Mesenchymal stem cell (in vitro differentiated cells and primary cell): Measurements from ENCODE around the gene FMO5.
"Not testable (repeated sequence)": the region's sequence is repeated elsewhere in the genome, so short reads cannot be mapped to it uniquely, and the experiment has no call there.

Experiments
- DNase-seq: peaks from one replicate; pipeline ENCODE4 v3.0.0-alpha.2; 2013
- H2AFZ ChIP-seq: one replicate; pipeline ENCODE4 v1.6.1; 2013; ENCODE audit warnings: low read depth, mild to moderate bottlenecking, control low read depth, inconsistent platforms, low read length, moderate library complexity
- H2AK5ac ChIP-seq: 2 replicates; pipeline ENCODE4 v1.6.1; 2013; ENCODE audit warnings: low read length, moderate library complexity, mild to moderate bottlenecking, inconsistent platforms; ENCODE audit not compliant: severe bottlenecking
- H2BK120ac ChIP-seq: one replicate; pipeline ENCODE4 v1.6.1; 2013; ENCODE audit warnings: low read depth, mild to moderate bottlenecking, inconsistent platforms, low read length, moderate library complexity
- H2BK12ac ChIP-seq, 2 experiments: one replicate each; pipeline ENCODE4 v1.6.1; 2013; ENCODE audit warnings: inconsistent platforms in 2 of 2, low read length in 2 of 2, mild to moderate bottlenecking in 2 of 2, moderate library complexity in 2 of 2, control low read depth in 1 of 2
- H2BK15ac ChIP-seq: one replicate; pipeline ENCODE4 v1.6.1; 2013; ENCODE audit warnings: mild to moderate bottlenecking, low read depth, inconsistent platforms; ENCODE audit not compliant: poor library complexity, severe bottlenecking
- H2BK5ac ChIP-seq: 2 replicates; pipeline ENCODE4 v1.6.1; 2013; ENCODE audit warnings: low read depth, mild to moderate bottlenecking, low read length, control low read depth, inconsistent platforms; ENCODE audit not compliant: poor library complexity, severe bottlenecking
- H3K14ac ChIP-seq, 2 experiments: one replicate each; pipeline ENCODE4 v1.6.1; 2013; ENCODE audit warnings: inconsistent platforms in 2 of 2, low read length in 2 of 2, control low read depth in 1 of 2, mild to moderate bottlenecking in 1 of 2, moderate library complexity in 1 of 2
- H3K18ac ChIP-seq, 2 experiments: one replicate each; pipeline ENCODE4 v1.6.1; 2013; ENCODE audit warnings: inconsistent platforms in 2 of 2, low read length in 2 of 2, control low read depth in 1 of 2, low read depth in 1 of 2, mild to moderate bottlenecking in 1 of 2
- H3K23ac ChIP-seq, 2 experiments: one replicate each; pipeline ENCODE4 v1.6.1; 2013; ENCODE audit warnings: inconsistent platforms in 2 of 2, low read length in 2 of 2, mild to moderate bottlenecking in 2 of 2, moderate library complexity in 2 of 2, control low read depth in 1 of 2
- H3K27ac ChIP-seq: 2 replicates; pipeline ENCODE4 v1.5.1; 2013; ENCODE audit warnings: mild to moderate bottlenecking, moderate library complexity, low read length, control low read depth, inconsistent platforms; ENCODE audit not compliant: poor library complexity, severe bottlenecking
- H3K27me3 ChIP-seq, 2 experiments: 2 replicates each; pipeline versions ENCODE4 v1.6.1 to v1.7.0; 2013; ENCODE audit warnings: low read length in 2 of 2, mild to moderate bottlenecking in 2 of 2, moderate library complexity in 2 of 2, control low read depth in 1 of 2, inconsistent platforms in 1 of 2; ENCODE audit not compliant: control insufficient read depth in 1 of 2, insufficient read depth in 1 of 2
- H3K36me3 ChIP-seq, 2 experiments: 2 replicates each; pipeline versions ENCODE4 v1.6.1 to v1.7.0; 2013; ENCODE audit warnings: low read length in 2 of 2, control low read depth in 1 of 2, inconsistent platforms in 1 of 2, low read depth in 1 of 2, mild to moderate bottlenecking in 1 of 2; ENCODE audit not compliant: insufficient read depth in 2 of 2, control insufficient read depth in 1 of 2
- H3K4ac ChIP-seq, 2 experiments: one replicate each; pipeline ENCODE4 v1.6.1; 2013; ENCODE audit warnings: inconsistent platforms in 2 of 2, low read length in 2 of 2, mild to moderate bottlenecking in 2 of 2, moderate library complexity in 2 of 2, control low read depth in 1 of 2, low read depth in 1 of 2
- H3K4me1 ChIP-seq: 2 replicates; pipeline ENCODE4 v1.6.1; 2013; ENCODE audit warnings: low read depth, low read length, control low read depth; ENCODE audit not compliant: control insufficient read depth, insufficient read depth
- H3K4me2 ChIP-seq: 2 replicates; pipeline ENCODE4 v1.6.1; 2013; ENCODE audit warnings: low read length, mild to moderate bottlenecking, inconsistent platforms; ENCODE audit not compliant: poor library complexity, severe bottlenecking
- H3K4me3 ChIP-seq, 2 experiments: 2 replicates each; pipeline versions ENCODE4 v1.5.1 to v1.7.0; 2013; ENCODE audit warnings: low read length in 2 of 2, mild to moderate bottlenecking in 2 of 2, control low read depth in 1 of 2, low read depth in 1 of 2; ENCODE audit not compliant: insufficient read depth in 1 of 2
- H3K79me1 ChIP-seq: replicated peaks from 2 replicates; pipeline ENCODE4 v1.6.1; 2013; ENCODE audit warnings: mild to moderate bottlenecking, control low read depth, low read length, inconsistent platforms; ENCODE audit not compliant: poor library complexity, severe bottlenecking
- H3K9ac ChIP-seq: 2 replicates; pipeline ENCODE4 v1.7.0; 2013; ENCODE audit warnings: mild to moderate bottlenecking, low read length, moderate library complexity
- H3K9me3 ChIP-seq: 2 replicates; pipeline ENCODE4 v1.7.0; 2013; ENCODE audit warnings: mild to moderate bottlenecking, low read length; ENCODE audit not compliant: control insufficient read depth
- H4K8ac ChIP-seq: one replicate; pipeline ENCODE4 v1.6.1; 2013; ENCODE audit warnings: inconsistent platforms, mild to moderate bottlenecking, low read length, moderate library complexity
- H4K91ac ChIP-seq: one replicate; pipeline ENCODE4 v1.6.1; 2013; ENCODE audit warnings: mild to moderate bottlenecking, low read length, inconsistent platforms
- WGBS: methylation state at CpG from one replicate; pipeline ENCODE4 v1.1.7; 2013; ENCODE audit warnings: mixed read lengths; 5-methylcytosine and 5-hydroxymethylcytosine counted together

FMO5 gene

GRCh38 chr1:147236448-147236847 lies 11.3 kb upstream of the FMO5 start:
- no peak overlapping the region for H2BK12ac ChIP-seq
- H3K23ac ChIP-seq = no peak overlapping the region
- H3K4ac ChIP-seq = no peak overlapping the region
- H2AFZ ChIP-seq = no peak overlapping the region
- no peak overlapping the region for H3K9ac ChIP-seq
- no peak overlapping the region for H2AK5ac ChIP-seq
- H3K4me2 ChIP-seq = no peak overlapping the region
- no peak overlapping the region for H4K8ac ChIP-seq
- no peaks in the 10 kb centered on the region for H3K27me3 ChIP-seq
- H3K36me3 ChIP-seq = no peaks in the 10 kb centered on the region
- H3K27ac ChIP-seq = no peak overlapping the region
- no peak overlapping the region for H3K18ac ChIP-seq
- H2BK120ac ChIP-seq = no peak overlapping the region
- H2BK5ac ChIP-seq = no peak overlapping the region
- H3K14ac ChIP-seq = no peak overlapping the region
- H3K79me1 ChIP-seq = no peaks in the 10 kb centered on the region
- WGBS = 92% methylated on average over 2 of the region's 2 CpGs
- no peak overlapping the region for H4K91ac ChIP-seq
- no peak for DNase-seq
- no peaks in the 10 kb centered on the region for H3K4me1 ChIP-seq
- H3K9me3 ChIP-seq = no peaks in the 10 kb centered on the region
- H2BK15ac ChIP-seq = no peak overlapping the region
- no peak overlapping the region for H3K4me3 ChIP-seq

GRCh38 chr1:147235822-147236221 lies 10.7 kb upstream of the FMO5 start:
- no peak overlapping the region for H3K18ac ChIP-seq
- H3K14ac ChIP-seq = no peak overlapping the region
- no peaks in the 10 kb centered on the region for H3K27me3 ChIP-seq
- H2BK120ac ChIP-seq = no peak overlapping the region
- H3K9ac ChIP-seq = no peak overlapping the region
- H2AK5ac ChIP-seq = no peak overlapping the region
- no peaks in the 10 kb centered on the region for H3K79me1 ChIP-seq
- H3K36me3 ChIP-seq = no peaks in the 10 kb centered on the region
- no peak overlapping the region for H3K27ac ChIP-seq
- WGBS = 91% methylated on average over 1 of the region's 1 CpG
- H3K4ac ChIP-seq = no peak overlapping the region
- no peak overlapping the region for H3K4me3 ChIP-seq
- H3K9me3 ChIP-seq = no peaks in the 10 kb centered on the region
- H3K4me2 ChIP-seq = no peak overlapping the region
- H4K91ac ChIP-seq = no peak overlapping the region
- no peaks in the 10 kb centered on the region for H3K4me1 ChIP-seq
- no peak overlapping the region for H2BK15ac ChIP-seq
- H2BK5ac ChIP-seq = no peak overlapping the region
- no peak overlapping the region for H2AFZ ChIP-seq
- no peak for DNase-seq
- H4K8ac ChIP-seq = no peak overlapping the region
- no peak overlapping the region for H3K23ac ChIP-seq
- no peak overlapping the region for H2BK12ac ChIP-seq

- 89% methylated on average over 7 of the region's 8 CpGs for WGBS
- H3K18ac ChIP-seq, H3K4me2 ChIP-seq: not testable (repeated sequence)
These were observed 8.8 kb upstream of the FMO5 start for GRCh38 chr1:147233903-147234302.

GRCh38 chr1:147231032-147231431 lies 5.9 kb upstream of the FMO5 start:
- H2AK5ac ChIP-seq, H3K18ac ChIP-seq, H4K91ac ChIP-seq, H3K4ac ChIP-seq, H3K9ac ChIP-seq, H2BK15ac ChIP-seq, H4K8ac ChIP-seq, H3K27me3 ChIP-seq, H3K9me3 ChIP-seq, H2AFZ ChIP-seq, DNase-seq, H3K4me3 ChIP-seq, H2BK5ac ChIP-seq, H3K79me1 ChIP-seq, H3K23ac ChIP-seq, H3K14ac ChIP-seq, H2BK120ac ChIP-seq, H3K4me1 ChIP-seq, H2BK12ac ChIP-seq, H3K27ac ChIP-seq, H3K36me3 ChIP-seq, H3K4me2 ChIP-seq: not testable (repeated sequence)
- whole genome bisulfite sequencing = 95% methylated on average over 3 of the region's 5 CpGs

More at GRCh38 chr1:147233903-147234302, 8.8 kb upstream of the FMO5 start:
- not testable (repeated sequence) for H2AFZ ChIP-seq, H3K4ac ChIP-seq, H4K91ac ChIP-seq, H2BK5ac ChIP-seq, H3K9me3 ChIP-seq, H3K14ac ChIP-seq, DNase-seq, H3K27ac ChIP-seq, H2BK15ac ChIP-seq, H3K36me3 ChIP-seq, H2BK12ac ChIP-seq, H2AK5ac ChIP-seq, H3K4me1 ChIP-seq, H3K79me1 ChIP-seq, H2BK120ac ChIP-seq, H4K8ac ChIP-seq, H3K23ac ChIP-seq, H3K4me3 ChIP-seq, H3K9ac ChIP-seq, H3K27me3 ChIP-seq
